Endothelial cell (in vitro differentiated cells): ENCODE data around the gene CC2D2B. TPM values are rescaled to one million over a fixed set of nuclear protein-coding genes. Genes with fewer than 3 reads are reported as not detected.
A peak's percentile ranks its signal among the peaks of the same experiment; 100 is the strongest.
"Not testable (repeated sequence)": the region's sequence is repeated elsewhere in the genome, so short reads cannot be mapped to it uniquely, and the experiment has no call there.

Source experiments
- DNase-seq: peaks from one replicate; pipeline ENCODE4 v3.0.0; 2021; ENCODE audit warnings: low spot score
- H3K27ac Mint-ChIP-seq: one replicate; pipeline ENCODE4 v1.8.0; 2021; ENCODE audit warnings: mixed read lengths, inconsistent platforms; ENCODE audit not compliant: unreplicated experiment
- H3K27me3 Mint-ChIP-seq: one replicate; pipeline ENCODE4 v1.8.0; 2021; ENCODE audit warnings: mild to moderate bottlenecking, moderate library complexity, mixed read lengths, inconsistent platforms; ENCODE audit not compliant: unreplicated experiment
- H3K36me3 Mint-ChIP-seq: one replicate; pipeline ENCODE4 v1.8.0; 2021; ENCODE audit warnings: mild to moderate bottlenecking, low read depth, mixed read lengths, inconsistent platforms; ENCODE audit not compliant: unreplicated experiment
- H3K4me1 Mint-ChIP-seq: one replicate; pipeline ENCODE4 v1.8.0; 2021; ENCODE audit warnings: mild to moderate bottlenecking, mixed read lengths, inconsistent platforms; ENCODE audit not compliant: unreplicated experiment
- H3K4me3 Mint-ChIP-seq: one replicate; pipeline ENCODE4 v1.8.0; 2021; ENCODE audit warnings: mild to moderate bottlenecking, mixed read lengths, inconsistent platforms; ENCODE audit not compliant: unreplicated experiment
- H3K9me3 Mint-ChIP-seq: one replicate; pipeline ENCODE4 v1.8.0; 2021; ENCODE audit warnings: mixed read lengths, inconsistent platforms; ENCODE audit not compliant: unreplicated experiment
- total RNA-seq: library from RNA; stranded (reverse); fragmentation: NEBNext Ultra II Directional; extraction: Animal tissue kit (Norgen Biotek cat#: 25700); gene quantifications from one replicate; pipeline ENCODE4 v1.2.1, GENCODE V29; 2021; ENCODE audit not compliant: unreplicated experiment
- TF ChIP-seq, protein P1 (sequence below): fragments of 200-600 bp; sonication (generic); IDR thresholded peaks from one replicate; pipeline ENCODE4 v1.5.0; 2021; ENCODE audit warnings: antibody characterized with exemption; ENCODE audit not compliant: unreplicated experiment

The CC2D2B gene
- total RNA-seq, 1 donor from 2014 or later = 2.1 TPM

DNA sequence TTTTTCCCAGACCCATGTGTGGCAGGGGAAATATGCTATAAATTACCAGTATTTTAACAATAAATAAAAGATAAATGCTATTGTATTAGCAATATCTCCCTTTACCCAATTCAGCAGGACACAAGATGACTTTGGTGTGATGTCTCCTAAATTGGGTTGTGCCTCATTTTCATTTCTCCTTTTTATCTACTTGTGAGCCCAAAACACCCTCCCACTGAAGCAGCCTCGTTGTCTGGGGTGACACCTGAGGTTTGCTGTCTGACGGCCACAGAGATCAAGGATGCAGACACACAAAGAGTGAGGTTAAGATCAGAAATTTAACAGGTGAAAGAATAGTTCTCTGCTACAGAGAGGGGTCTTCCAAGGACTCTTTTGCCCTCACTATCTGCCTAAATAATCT lies 27.1 kb upstream of the CC2D2B start:
- no peaks in the 10 kb centered on the region for H3K4me1 Mint-ChIP-seq
- DNase-seq = no peak
- no peaks in the 10 kb centered on the region for H3K27me3 Mint-ChIP-seq
- no peaks in the 10 kb centered on the region for H3K9me3 Mint-ChIP-seq
- H3K4me3 Mint-ChIP-seq = no peak overlapping the region
- H3K27ac Mint-ChIP-seq = no peak overlapping the region
- TF ChIP-seq, protein P1, sequence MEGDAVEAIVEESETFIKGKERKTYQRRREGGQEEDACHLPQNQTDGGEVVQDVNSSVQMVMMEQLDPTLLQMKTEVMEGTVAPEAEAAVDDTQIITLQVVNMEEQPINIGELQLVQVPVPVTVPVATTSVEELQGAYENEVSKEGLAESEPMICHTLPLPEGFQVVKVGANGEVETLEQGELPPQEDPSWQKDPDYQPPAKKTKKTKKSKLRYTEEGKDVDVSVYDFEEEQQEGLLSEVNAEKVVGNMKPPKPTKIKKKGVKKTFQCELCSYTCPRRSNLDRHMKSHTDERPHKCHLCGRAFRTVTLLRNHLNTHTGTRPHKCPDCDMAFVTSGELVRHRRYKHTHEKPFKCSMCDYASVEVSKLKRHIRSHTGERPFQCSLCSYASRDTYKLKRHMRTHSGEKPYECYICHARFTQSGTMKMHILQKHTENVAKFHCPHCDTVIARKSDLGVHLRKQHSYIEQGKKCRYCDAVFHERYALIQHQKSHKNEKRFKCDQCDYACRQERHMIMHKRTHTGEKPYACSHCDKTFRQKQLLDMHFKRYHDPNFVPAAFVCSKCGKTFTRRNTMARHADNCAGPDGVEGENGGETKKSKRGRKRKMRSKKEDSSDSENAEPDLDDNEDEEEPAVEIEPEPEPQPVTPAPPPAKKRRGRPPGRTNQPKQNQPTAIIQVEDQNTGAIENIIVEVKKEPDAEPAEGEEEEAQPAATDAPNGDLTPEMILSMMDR = no peak
- H3K36me3 Mint-ChIP-seq = peaks cover 4% of the 10 kb centered on the region

DNA sequence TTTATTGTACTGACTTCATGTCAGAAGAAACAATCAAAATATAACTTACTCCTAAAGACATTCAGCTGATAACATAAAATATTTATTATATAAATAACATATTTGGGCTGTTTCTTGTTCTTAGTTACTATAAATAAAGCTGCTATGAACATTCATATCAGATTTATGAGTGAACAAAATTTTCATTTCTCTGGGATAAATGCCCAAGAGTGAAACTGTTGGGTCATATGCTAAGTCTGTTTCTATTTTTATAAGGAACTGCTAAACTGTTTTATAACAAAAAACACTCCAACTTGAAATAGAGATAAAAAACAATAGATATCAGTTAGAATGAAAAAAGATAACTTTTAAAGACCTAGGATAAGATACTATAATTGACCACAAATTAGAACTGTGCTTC lies 26.5 kb upstream of the CC2D2B start:
- Mint-ChIP-seq H3K4me1 (no peaks in the 10 kb centered on the region), H3K27me3 (no peaks in the 10 kb centered on the region), H3K4me3 (no peak overlapping the region), H3K36me3 (peaks cover 2% of the 10 kb centered on the region), H3K27ac (no peak overlapping the region), H3K9me3 (no peaks in the 10 kb centered on the region)
- no peak for DNase-seq
- TF ChIP-seq, protein P1 = no peak

DNA sequence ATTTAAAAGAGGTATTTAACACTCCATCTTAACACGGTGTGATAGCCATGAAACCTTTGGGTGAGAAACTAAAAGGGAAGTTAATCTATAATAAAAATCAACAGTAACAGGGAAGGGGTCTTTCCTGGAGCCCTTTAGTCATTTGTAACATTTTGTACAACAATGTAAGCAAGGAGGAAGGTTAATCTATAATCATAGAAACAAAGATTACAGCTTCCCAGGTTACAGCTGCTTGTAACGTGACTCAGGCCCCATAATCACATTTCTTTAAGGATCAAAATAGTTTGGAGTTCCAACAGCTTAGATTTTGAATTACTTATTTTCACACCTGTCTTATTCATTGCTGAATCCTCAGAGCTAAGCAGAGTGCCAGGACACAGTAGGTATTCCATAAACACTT lies 17.9 kb upstream of the CC2D2B start:
- H3K4me3 Mint-ChIP-seq = no peak overlapping the region
- H3K27me3 Mint-ChIP-seq = no peaks in the 10 kb centered on the region
- TF ChIP-seq, protein P1 = no peak
- no peak overlapping the region for H3K27ac Mint-ChIP-seq
- DNase-seq = no peak
- H3K36me3 Mint-ChIP-seq = peaks cover 21% of the 10 kb centered on the region
- H3K4me1 Mint-ChIP-seq = peaks cover 4% of the 10 kb centered on the region
- H3K9me3 Mint-ChIP-seq = no peaks in the 10 kb centered on the region

DNA sequence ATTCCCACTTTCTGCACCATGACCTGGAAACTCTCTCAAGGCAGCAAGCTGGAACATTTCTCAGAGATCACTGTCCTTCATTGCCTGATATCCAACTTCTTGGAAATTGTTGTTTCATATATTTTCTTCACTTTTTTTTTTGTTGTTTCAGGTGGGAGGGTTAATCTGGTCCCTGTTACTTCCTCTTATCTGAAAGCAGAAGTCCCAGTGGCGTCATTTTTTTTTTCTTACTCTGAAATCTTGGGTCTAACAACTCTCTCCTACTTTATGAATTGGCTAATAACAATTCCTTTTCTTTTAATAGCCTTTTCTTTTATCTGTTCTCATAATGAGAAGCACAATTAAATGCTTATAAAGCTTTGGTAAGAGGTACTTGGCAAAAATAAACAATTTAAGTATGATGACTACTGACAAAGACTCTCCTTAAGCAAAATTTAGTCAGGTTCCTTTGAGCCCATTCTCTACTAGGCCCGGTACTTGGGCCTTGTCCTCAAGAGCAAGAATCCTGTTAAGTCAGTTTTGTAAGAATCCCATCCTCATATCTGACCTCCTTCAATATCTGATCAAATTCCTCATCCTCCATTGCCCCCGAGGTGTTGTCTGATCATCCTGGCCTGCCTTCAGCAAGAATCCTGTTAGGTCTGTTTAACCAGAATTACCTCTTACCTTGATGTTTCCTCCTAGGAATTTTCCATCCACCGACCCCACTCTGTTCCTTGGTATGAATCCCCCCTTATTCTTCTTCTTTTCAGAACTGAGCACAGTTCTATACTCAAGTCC lies 11.5 kb upstream of the CC2D2B start:
- no peak overlapping the region for H3K27ac Mint-ChIP-seq

DNA sequence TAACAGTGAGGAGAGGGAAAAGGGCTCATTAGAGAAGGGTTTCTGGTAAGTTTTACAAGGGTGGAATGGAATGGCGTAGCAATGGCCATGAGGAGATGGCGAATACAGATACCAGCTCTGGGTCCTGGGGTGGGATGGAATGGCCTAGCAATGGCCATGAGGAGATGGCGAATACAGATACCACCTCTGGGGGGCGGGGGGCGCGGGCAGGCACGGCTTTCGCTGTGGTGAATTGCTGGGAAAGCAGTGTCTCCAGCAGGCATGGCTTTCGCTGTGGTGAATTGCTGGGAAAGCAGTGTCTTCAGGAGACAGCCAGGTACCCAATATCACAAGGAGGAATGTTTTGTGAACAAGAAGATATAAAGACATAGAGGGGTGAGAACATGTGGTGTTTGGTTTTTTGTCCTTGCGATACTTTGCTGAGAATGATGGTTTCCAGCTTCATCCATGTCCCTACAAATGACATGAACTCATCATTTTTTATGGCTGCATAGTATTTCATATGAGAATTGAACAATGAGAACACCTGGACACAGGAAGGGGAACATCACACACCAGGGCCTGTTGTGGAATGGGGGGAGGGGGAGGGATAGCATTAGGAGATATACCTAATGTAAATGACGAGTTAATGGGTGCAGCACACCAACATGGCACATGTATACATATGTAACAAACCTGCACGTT lies 1.7 kb upstream of the CC2D2B start:
- H3K4me1 Mint-ChIP-seq = peaks cover 12% of the 10 kb centered on the region
- H3K27ac Mint-ChIP-seq, H3K27me3 Mint-ChIP-seq, H3K36me3 Mint-ChIP-seq, H3K4me3 Mint-ChIP-seq, H3K9me3 Mint-ChIP-seq, DNase-seq: not testable (repeated sequence)

More for the DNA sequence above, 11.5 kb upstream of the CC2D2B start:
- no peaks in the 10 kb centered on the region for H3K9me3 Mint-ChIP-seq
- DNase-seq = no peak
- peaks cover 3% of the 10 kb centered on the region for H3K27me3 Mint-ChIP-seq
- peaks cover 10% of the 10 kb centered on the region for H3K4me1 Mint-ChIP-seq
- peak overlapping the region; percentile 10 for H3K4me3 Mint-ChIP-seq
- peaks cover 29% of the 10 kb centered on the region for H3K36me3 Mint-ChIP-seq
- TF ChIP-seq, protein P1 = no peak
